NCI-H128 (cell line): Measurements from ENCODE around the gene PHOX2A.

Experiments used
- DNase-seq: peaks from one replicate; lab custom pipeline; 2025; ENCODE audit not compliant: unreplicated experiment; lab: John Stamatoyannopoulos, UW

Gene PHOX2A

GRCh38 chr11:72250661-72251464 is 6.9 kb upstream of the PHOX2A start:
- DNase-seq: no peak

- DNase-seq: no peak
These were observed 6.0 kb upstream of the PHOX2A start for GRCh38 chr11:72249961-72250360.

- no peak for DNase-seq
These were observed 3.6 kb upstream of the PHOX2A start for GRCh38 chr11:72247584-72247983.

GRCh38 chr11:72245263-72245816 is 1.4 kb upstream of the PHOX2A start:
- DNase-seq: no peak

- no peak for DNase-seq
These were observed 636 bp upstream of the PHOX2A start for GRCh38 chr11:72244361-72245262.

- DNase-seq: no peak
These were observed 560 bp downstream of the PHOX2A start for GRCh38 chr11:72243173-72244059.

- DNase-seq: no peak
These were observed 1.8 kb downstream of the PHOX2A start for GRCh38 chr11:72242141-72242540.

- no peak for DNase-seq
These were observed 2.6 kb downstream of the PHOX2A start for GRCh38 chr11:72241291-72241781.

GRCh38 chr11:72240461-72241290 is 3.3 kb downstream of the PHOX2A start:
- DNase-seq: no peak

- DNase-seq: no peak
These were observed 4.0 kb downstream of the PHOX2A start for GRCh38 chr11:72239849-72240460.

GRCh38 chr11:72239313-72239848 is 4.6 kb downstream of the PHOX2A start:
- DNase-seq: no peak

- DNase-seq: no peak
These were observed 5.3 kb downstream of the PHOX2A start for GRCh38 chr11:72238492-72239312.

- DNase-seq: no peak
These were observed 5.9 kb downstream of the PHOX2A start for GRCh38 chr11:72238040-72238450.

GRCh38 chr11:72237112-72237931 is 6.7 kb downstream of the PHOX2A start:
- no peak for DNase-seq

- DNase-seq: no peak
These were observed 7.2 kb downstream of the PHOX2A start for GRCh38 chr11:72236774-72237111.

GRCh38 chr11:72236083-72236697 is 7.8 kb downstream of the PHOX2A start:
- DNase-seq: no peak
